NT2/D1 (cell line): Measurements from ENCODE around the gene FAM163B.

Experiments used
- DNase-seq: peaks from one replicate; pipeline ENCODE4 v3.0.0-alpha.2; 2011; ENCODE audit warnings: low read depth, low spot score
- H3K27me3 ChIP-seq: 2 replicates; pipeline ENCODE4 v1.6.0; 2011; ENCODE audit warnings: mild to moderate bottlenecking; ENCODE audit not compliant: insufficient read length, insufficient read depth
- H3K36me3 ChIP-seq: 2 replicates; pipeline ENCODE4 v1.6.1; 2011; ENCODE audit warnings: mild to moderate bottlenecking, low read length, mixed read lengths; ENCODE audit not compliant: insufficient read depth, insufficient read length
- H3K4me1 ChIP-seq: 2 replicates; pipeline ENCODE4 v1.5.1; 2011; ENCODE audit not compliant: insufficient read depth, insufficient read length
- H3K4me3 ChIP-seq: 2 replicates; pipeline ENCODE4 v1.5.1; 2011; ENCODE audit warnings: low read depth; ENCODE audit not compliant: insufficient read length
- H3K9ac ChIP-seq: 2 replicates; pipeline ENCODE4 v1.6.0; 2011; ENCODE audit warnings: low read depth; ENCODE audit not compliant: insufficient read length
- H3K9me3 ChIP-seq: 2 replicates; pipeline ENCODE4 v1.5.1; 2011; ENCODE audit warnings: mild to moderate bottlenecking, low read length; ENCODE audit not compliant: insufficient read depth
- SUZ12 ChIP-seq: IDR thresholded peaks from 2 replicates; pipeline ENCODE4 v1.6.1; 2011; ENCODE audit not compliant: insufficient read length, insufficient read depth; ENCODE audit errors: extremely low read depth
- YY1 ChIP-seq: IDR thresholded peaks from 2 replicates; pipeline ENCODE4 v1.6.1; 2011; ENCODE audit not compliant: insufficient read length, insufficient read depth
- ZNF274 ChIP-seq: IDR thresholded peaks from 2 replicates; pipeline ENCODE4 v1.6.1; 2011; ENCODE audit warnings: mild to moderate bottlenecking, low read depth, low read length

FAM163B gene

GRCh38 chr9:133573791-133574515 is 35.2 kb downstream of the FAM163B start:
- Histone ChIP-seq H3K4me1 (peaks cover 38% of the 10 kb centered on the region), H3K36me3 (no peaks in the 10 kb centered on the region), H3K4me3 (no peak overlapping the region), H3K27me3 (no peaks in the 10 kb centered on the region), H3K9ac (no peak overlapping the region), H3K9me3 (no peaks in the 10 kb centered on the region)
- TF ChIP-seq SUZ12: no peak
- TF ChIP-seq ZNF274: no peak
- no peak for TF ChIP-seq YY1
- no peak for DNase-seq

DNA sequence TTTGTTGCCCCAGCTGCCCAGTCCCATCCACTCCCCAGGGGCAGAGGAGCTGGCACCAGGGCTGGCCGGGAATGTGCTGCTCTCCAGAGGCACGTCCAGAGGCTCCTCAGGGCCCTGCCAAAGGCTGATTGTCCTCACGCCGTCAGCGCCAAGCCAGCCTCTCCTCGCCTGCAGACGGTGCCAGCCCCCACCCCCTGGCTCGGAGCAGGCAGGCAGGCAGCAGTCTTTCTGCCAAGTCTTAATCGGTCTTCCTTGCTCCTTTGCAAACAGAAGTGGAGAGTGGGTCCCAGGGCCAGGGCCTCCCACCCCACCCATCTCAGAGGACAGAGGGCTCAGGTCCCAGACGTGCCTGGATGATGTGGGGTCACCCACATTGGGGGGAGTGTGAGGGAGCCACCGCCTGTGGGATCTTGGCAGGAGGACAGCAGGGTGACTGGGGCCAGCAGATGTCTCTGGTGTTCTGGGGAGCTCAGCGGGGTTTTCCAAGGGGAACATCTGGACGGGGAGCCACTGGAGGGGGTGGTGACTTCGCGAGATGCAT is 36.3 kb downstream of the FAM163B start:
- H3K9ac ChIP-seq: no peak overlapping the region
- no peaks in the 10 kb centered on the region for H3K9me3 ChIP-seq
- no peak for DNase-seq
- H3K36me3 ChIP-seq: no peaks in the 10 kb centered on the region
- H3K4me3 ChIP-seq: no peak overlapping the region
- no peaks in the 10 kb centered on the region for H3K27me3 ChIP-seq
- TF ChIP-seq SUZ12 (no peak), YY1 (no peak)
- peaks cover 32% of the 10 kb centered on the region for H3K4me1 ChIP-seq

DNA sequence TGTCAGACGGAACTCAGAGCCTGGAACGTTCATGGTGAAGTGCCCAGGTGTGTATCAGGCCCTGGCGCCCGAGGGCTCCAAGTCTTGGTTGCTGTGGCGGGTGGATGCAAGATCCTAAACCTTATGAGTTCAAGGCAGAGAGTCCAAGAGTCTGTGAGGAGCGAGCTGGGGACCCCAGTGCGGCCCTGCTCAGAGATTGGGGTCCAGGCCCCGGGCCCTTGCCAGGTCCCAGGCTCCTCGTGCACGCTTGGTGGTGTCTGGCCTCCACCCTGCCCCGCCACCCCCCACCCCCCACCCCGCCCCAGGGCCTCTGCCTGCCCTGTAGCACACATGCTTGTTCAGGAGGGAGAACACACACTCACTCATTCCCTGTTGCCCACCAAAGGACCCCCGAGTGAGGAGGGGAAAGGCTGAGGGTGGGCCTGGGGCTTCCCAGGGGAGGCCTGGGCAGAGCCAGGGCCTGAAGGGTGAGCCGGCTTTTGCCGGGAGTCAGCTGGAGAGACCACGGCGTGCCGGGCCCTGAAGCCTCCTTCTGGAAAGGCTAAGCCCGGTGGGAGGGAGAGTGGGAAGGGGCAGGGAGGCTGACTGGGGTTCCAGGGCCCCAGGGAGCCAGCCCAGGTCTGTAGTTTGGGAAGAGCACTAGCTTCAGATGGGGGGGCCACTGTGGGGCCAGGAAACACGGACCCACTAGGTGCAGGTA is 37.1 kb downstream of the FAM163B start:
- TF ChIP-seq YY1 (no peak), ZNF274 (no peak), SUZ12 (no peak)
- Histone ChIP-seq H3K27me3 (no peaks in the 10 kb centered on the region), H3K9me3 (no peaks in the 10 kb centered on the region), H3K4me1 (peaks cover 29% of the 10 kb centered on the region), H3K4me3 (no peak overlapping the region), H3K36me3 (no peaks in the 10 kb centered on the region), H3K9ac (peak overlapping the region; percentile 1)
- DNase-seq: no peak

DNA sequence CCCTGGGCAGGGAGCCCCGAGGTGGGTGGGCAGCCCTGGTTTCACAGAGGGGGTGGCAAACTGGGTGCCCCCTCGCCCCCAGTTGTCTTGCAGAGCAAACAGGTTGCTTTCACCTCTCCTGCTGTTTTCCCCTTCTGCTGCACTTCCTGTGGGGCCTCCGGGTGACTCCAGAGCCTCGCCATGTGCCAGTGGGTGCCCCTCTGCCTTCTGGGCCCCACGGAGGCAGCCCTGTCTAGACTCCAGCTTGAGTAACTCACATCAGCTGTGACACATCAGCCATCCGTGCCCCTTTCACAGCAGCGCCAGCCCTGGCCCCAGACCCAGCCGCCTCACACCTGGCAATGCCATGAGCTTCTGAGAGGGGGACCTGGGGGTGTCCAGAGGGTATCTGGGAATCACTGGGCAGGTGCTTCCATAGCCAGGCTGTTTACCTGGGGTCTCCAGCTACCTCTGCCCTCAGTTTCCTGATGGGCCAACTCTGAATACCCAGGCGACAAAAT is 37.7 kb downstream of the FAM163B start:
- peaks cover 27% of the 10 kb centered on the region for H3K4me1 ChIP-seq
- no peak for DNase-seq
- no peaks in the 10 kb centered on the region for H3K9me3 ChIP-seq
- H3K27me3 ChIP-seq: no peaks in the 10 kb centered on the region
- no peak for TF ChIP-seq ZNF274
- no peak for TF ChIP-seq SUZ12
- no peak for TF ChIP-seq YY1
- H3K4me3 ChIP-seq: no peak overlapping the region
- H3K36me3 ChIP-seq: no peaks in the 10 kb centered on the region
- peak overlapping the region; percentile 1 for H3K9ac ChIP-seq

DNA sequence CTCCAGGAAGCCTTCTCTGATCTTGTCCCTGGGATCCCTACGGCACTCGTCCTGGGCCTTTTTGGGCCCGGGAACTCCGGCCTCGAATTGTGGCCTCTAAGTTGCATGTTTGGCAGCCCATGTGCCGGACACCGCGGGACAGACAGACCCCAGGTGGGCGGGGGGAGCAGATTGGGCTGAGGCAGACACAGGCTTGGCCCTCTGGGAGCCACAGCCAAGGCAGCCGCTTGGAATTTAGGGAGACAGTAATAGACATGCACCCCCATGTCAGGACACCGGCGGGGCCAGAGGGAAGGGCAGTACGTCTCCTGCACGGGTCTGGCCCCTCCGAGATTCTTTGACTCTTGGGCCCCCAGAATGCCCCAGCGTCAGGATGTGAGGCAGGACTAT is 38.5 kb downstream of the FAM163B start:
- DNase-seq: no peak
- Histone ChIP-seq H3K4me1 (peaks cover 24% of the 10 kb centered on the region), H3K9ac (peak overlapping the region; percentile 26), H3K4me3 (no peak overlapping the region), H3K9me3 (no peaks in the 10 kb centered on the region), H3K36me3 (no peaks in the 10 kb centered on the region), H3K27me3 (no peaks in the 10 kb centered on the region)
- TF ChIP-seq ZNF274: no peak
- no peak for TF ChIP-seq SUZ12
- TF ChIP-seq YY1: no peak

- Histone ChIP-seq H3K36me3 (no peaks in the 10 kb centered on the region), H3K4me3 (no peak overlapping the region), H3K4me1 (peaks cover 25% of the 10 kb centered on the region), H3K27me3 (no peaks in the 10 kb centered on the region), H3K9me3 (no peaks in the 10 kb centered on the region), H3K9ac (no peak overlapping the region)
- DNase-seq: no peak
- TF ChIP-seq ZNF274 (no peak), YY1 (no peak), SUZ12 (no peak)
These were observed 39.1 kb downstream of the FAM163B start for GRCh38 chr9:133569891-133570690.
